Panc1 (cell line): ENCODE results near the gene MYLK. TPM values are rescaled to one million over a fixed set of nuclear protein-coding genes. Genes with fewer than 3 reads are reported as not detected.

ENCODE experiments used
- ATAC-seq: fragments of 200-7000 bp; cut with Tn5 transposase; 2 replicates; pipeline ENCODE4 v1.9.1; 2020; ENCODE audit warnings: mild to moderate bottlenecking, moderate library complexity
- BruUV-seq: library from RNA; stranded (reverse); fragments of 400-500 nt; replicated peaks from 2 replicates; lab custom pipeline; 2021; lab: Mats Ljungman, UMichigan
- CTCF ChIA-PET: fragments of 300-600 bp; sonication (Branson Sonifier 250); formaldehyde crosslinking; loops from one replicate; lab custom pipeline; 2022; ENCODE audit warnings: antibody characterized with exemption; lab: Charles Lee
- POLR2A ChIA-PET: fragments of 300-600 bp; sonication (Branson Sonifier 250); formaldehyde crosslinking; loops from one replicate; lab custom pipeline; 2022; ENCODE audit warnings: antibody characterized with exemption; lab: Charles Lee
- DNase-seq: peaks from one replicate; pipeline ENCODE4 v3.0.0-alpha.2; 2010; ENCODE audit warnings: low read depth, low spot score
- H3K27ac ChIP-seq: 2 replicates; pipeline ENCODE4 v1.5.1; 2011; ENCODE audit warnings: mild to moderate bottlenecking, low read length, inconsistent platforms
- H3K27me3 ChIP-seq: fragments of 200-500 bp; sonication (Bioruptor generic); 2 replicates; pipeline ENCODE4 v1.6.0; 2014; ENCODE audit warnings: low read length, inconsistent platforms; ENCODE audit not compliant: control insufficient read depth, insufficient read depth
- H3K36me3 ChIP-seq: fragments of 200-500 bp; sonication (Bioruptor generic); 2 replicates; pipeline ENCODE4 v1.5.1; 2014; ENCODE audit warnings: inconsistent platforms, mild to moderate bottlenecking, low read length, moderate library complexity; ENCODE audit not compliant: control insufficient read depth, insufficient read depth
- H3K4me1 ChIP-seq: 2 replicates; pipeline ENCODE4 v1.5.1; 2011; ENCODE audit warnings: inconsistent platforms, mild to moderate bottlenecking, low read length, moderate library complexity; ENCODE audit not compliant: control insufficient read depth, insufficient read depth
- H3K4me3 ChIP-seq, 2 experiments: 2 replicates each; pipeline ENCODE4 v1.5.1; 2011 to 2012; ENCODE audit warnings: low read depth in 2 of 2, low read length in 2 of 2, mild to moderate bottlenecking in 2 of 2, inconsistent platforms in 1 of 2, moderate library complexity in 1 of 2
- H3K9me3 ChIP-seq: fragments of 200-500 bp; sonication (Bioruptor generic); 2 replicates; pipeline ENCODE4 v1.5.1; 2014; ENCODE audit warnings: low read depth, mild to moderate bottlenecking, inconsistent platforms, low read length, moderate library complexity; ENCODE audit not compliant: control insufficient read depth, insufficient read depth
- CTCF ChIP-seq: fragments of 450-650 bp; IDR thresholded peaks from 2 replicates; pipeline ENCODE4 v1.5.1; 2017; ENCODE audit warnings: mild to moderate bottlenecking
- POLR2AphosphoS5 ChIP-seq: IDR thresholded peaks from 2 replicates; pipeline ENCODE4 v1.6.1; 2012; ENCODE audit warnings: mild to moderate bottlenecking, low read depth, low read length, moderate library complexity
- REST ChIP-seq, 2 experiments: IDR thresholded peaks; 2 replicates each; pipeline ENCODE4 v1.6.1; 2011 to 2012; ENCODE audit warnings: low read depth in 2 of 2, control low read depth in 1 of 2, low read length in 1 of 2, mild to moderate bottlenecking in 1 of 2, moderate library complexity in 1 of 2; ENCODE audit not compliant: insufficient read depth in 1 of 2
- SIN3A ChIP-seq: IDR thresholded peaks from 2 replicates; pipeline ENCODE4 v1.6.1; 2012; ENCODE audit warnings: low read depth, mild to moderate bottlenecking, low read length, moderate library complexity, borderline replicate concordance; ENCODE audit not compliant: insufficient read depth
- TCF7L2 ChIP-seq: IDR thresholded peaks from 2 replicates; pipeline ENCODE4 v1.6.1; 2011; ENCODE audit warnings: mild to moderate bottlenecking, low read depth, low read length, inconsistent platforms
- in situ Hi-C: cut with HindIII; loops from 2 replicates; pipeline ENCODE4 v1.10.0; 2016; ENCODE audit warnings: low sequenced_read_pairs, low pct_unique_long_range_greater_than_20kb
- intact Hi-C: fragments of 100-400 bp; cut with micrococcal nuclease; formaldehyde crosslinking; loops from one replicate; pipeline ENCODE4 v1.10.0; 2022; ENCODE audit not compliant: unreplicated experiment
- total RNA-seq: library from RNA; stranded (reverse); gene quantifications from one replicate; pipeline ENCODE4 v1.2.1, GENCODE V29; 2021; ENCODE audit not compliant: unreplicated experiment

Gene MYLK
- total RNA-seq, 1 experiment from 2014 or later = 29.7 TPM

- intact Hi-C loops = no loop called here
- POLR2A ChIA-PET = no interaction called here
- DNase-seq (no peak), ATAC-seq (no peak)
- Histone ChIP-seq H3K4me1 (no peaks in the 10 kb centered on the region), H3K27ac (no peak overlapping the region), H3K36me3 (no peaks in the 10 kb centered on the region), H3K4me3 (no peak overlapping the region), H3K9me3 (no peaks in the 10 kb centered on the region), H3K27me3 (0 out of 2 replicates have a peak, but pooled peaks cover 3% of the 10 kb centered on the region)
- in situ Hi-C loops = no loop called here
- CTCF ChIA-PET = no interaction called here
- TF ChIP-seq CTCF (no peak), TCF7L2 (no peak), SIN3A (no peak), REST (IDR thresholded peaks at IDR 0.05; ENCODE audit: insufficient read depth in 1 of 2, low read depth in 2 of 2, low read length in 1 of 2) (no peak), POLR2AphosphoS5 (no peak)
- no TSS peak for BruUV-seq
These were observed 6.2 kb downstream of the MYLK start for GRCh38 chr3:123877965-123878364.

- in situ Hi-C loops = no loop called here
- no peak overlapping the region for H3K4me3 ChIP-seq
- TF ChIP-seq SIN3A (no peak), POLR2AphosphoS5 (no peak), TCF7L2 (no peak), REST (IDR thresholded peaks at IDR 0.05; ENCODE audit: insufficient read depth in 1 of 2, low read depth in 2 of 2, low read length in 1 of 2) (no peak), CTCF (no peak)
- no peaks in the 10 kb centered on the region for H3K4me1 ChIP-seq
- H3K9me3 ChIP-seq = no peaks in the 10 kb centered on the region
- intact Hi-C loops = no loop called here
- H3K27ac ChIP-seq = no peak overlapping the region
- 0 out of 2 replicates have a peak, but pooled peaks cover 3% of the 10 kb centered on the region for H3K27me3 ChIP-seq
- 0 out of 2 replicates have a peak, but pooled peaks have one; percentile 11 for ATAC-seq
- no peak for DNase-seq
- CTCF ChIA-PET = no interaction called here
- POLR2A ChIA-PET = no interaction called here
- BruUV-seq = no TSS peak
- H3K36me3 ChIP-seq = no peaks in the 10 kb centered on the region
These were observed 6.7 kb downstream of the MYLK start for GRCh38 chr3:123877466-123877865.
